Activated gamma-delta T cell treated with anti-CD3 and anti-CD28 coated beads, Interleukin-2, amount 50 U/mL, for 16 hours (primary cell): Measurements from ENCODE around the gene C3orf70.

Experiments used
- DNase-seq: peaks from one replicate; pipeline ENCODE4 v3.0.0-alpha.2; 2020; ENCODE audit warnings: low read depth

C3orf70 gene, protein sequence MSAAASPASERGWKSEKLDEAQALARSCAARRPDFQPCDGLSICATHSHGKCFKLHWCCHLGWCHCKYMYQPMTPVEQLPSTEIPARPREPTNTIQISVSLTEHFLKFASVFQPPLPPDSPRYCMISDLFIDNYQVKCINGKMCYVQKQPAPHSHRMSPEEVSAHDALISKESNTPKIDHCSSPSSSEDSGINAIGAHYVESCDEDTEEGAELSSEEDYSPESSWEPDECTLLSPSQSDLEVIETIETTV

DNA sequence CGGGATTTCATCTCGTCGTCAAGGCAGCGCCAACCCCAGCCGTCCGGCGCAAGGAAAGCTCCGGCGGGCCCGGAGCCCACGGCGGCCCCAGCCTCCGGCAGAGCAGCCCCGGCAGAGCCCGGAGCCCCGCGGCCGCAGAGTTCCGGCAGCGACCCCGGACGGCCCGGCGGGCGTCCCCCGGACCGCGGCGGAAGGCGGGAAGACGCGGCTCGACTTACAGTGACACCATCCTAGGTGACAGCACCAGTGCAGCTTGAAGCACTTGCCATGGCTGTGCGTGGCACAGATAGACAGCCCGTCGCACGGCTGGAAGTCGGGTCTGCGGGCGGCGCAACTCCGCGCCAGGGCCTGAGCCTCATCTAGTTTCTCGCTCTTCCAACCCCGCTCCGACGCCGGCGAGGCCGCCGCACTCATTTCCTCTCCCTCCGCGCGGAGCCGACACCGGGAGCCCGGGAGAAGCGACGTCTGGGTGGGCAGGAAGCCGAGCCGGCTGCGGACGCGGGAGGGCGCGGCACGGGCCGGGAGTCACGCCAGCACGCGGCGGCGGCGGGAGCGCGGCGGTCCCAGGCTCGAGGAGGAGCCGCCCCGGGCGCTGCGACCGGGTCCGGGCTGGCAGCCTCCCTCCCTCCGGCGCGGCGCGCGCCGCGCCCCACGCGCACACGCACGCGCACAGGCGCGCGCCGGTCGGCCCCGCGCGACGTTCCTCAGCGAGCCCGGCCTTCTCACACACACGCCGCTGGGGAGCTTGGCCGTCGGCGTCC, at the start of gene C3orf70:
C3orf70 (minus strand) TSS at position 651 of the 761 bp plus-strand sequence; CDS start at position 414, 237 bp downstream.
- DNase-seq = no peak

DNA sequence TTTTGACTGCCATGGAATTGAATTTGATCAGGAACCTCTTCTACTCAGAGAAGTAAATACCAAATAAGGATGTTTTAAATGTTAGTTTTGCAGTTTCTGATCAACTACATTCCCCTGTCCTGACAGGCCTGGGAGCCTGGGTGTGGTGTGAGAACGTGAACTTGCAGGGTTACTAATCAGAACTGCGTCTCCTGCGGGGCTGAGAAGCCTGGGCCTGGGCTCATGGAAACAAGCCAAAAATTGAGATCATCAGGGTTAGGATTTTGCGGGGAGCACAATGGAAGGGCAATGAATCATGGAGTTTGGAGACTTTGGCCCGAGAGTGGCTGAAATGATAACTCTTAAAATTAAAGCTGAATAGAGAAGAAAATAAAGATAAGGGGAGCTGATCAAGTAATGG, 47.8 kb upstream of the C3orf70 start:
- DNase-seq = no peak

DNA sequence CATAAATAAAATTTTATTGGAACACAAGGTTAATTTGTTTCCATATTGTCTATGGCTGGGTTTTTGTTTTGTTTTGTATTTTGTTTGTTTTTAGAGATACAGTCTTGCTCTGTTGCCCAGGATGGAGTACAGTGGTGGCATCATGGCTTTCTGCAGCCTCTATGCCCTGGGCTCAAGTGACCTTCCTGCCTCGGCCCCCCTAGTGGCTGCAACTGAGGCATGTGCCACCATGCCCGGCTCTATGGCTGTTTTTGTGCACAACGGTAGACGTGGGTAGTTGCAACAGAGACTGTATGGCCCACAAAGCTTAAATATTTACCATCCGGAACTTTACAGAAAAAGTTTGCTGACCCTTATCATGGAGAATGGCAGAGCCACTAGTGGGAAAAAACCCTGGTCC, 46.8 kb upstream of the C3orf70 start:
- no peak for DNase-seq

DNA sequence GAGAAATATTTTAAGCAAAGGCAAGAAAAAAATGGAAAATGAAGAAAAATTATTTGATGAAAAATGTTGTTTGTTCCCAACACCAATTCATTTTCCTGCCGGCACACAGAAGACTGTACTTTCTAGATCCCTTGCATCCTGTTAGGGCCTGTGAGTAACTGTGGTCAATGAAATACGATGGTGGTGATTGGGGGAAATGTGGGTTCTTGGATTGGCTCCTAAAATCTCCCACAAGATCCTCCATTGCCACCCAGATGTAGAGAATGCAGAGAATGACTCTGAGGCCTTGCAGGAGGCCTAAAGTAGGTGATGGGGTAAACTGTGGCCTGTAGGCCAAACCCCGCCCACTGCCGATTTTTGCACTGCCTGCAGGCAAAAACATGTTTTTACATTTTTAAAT, 46.3 kb upstream of the C3orf70 start:
- no peak for DNase-seq

DNA sequence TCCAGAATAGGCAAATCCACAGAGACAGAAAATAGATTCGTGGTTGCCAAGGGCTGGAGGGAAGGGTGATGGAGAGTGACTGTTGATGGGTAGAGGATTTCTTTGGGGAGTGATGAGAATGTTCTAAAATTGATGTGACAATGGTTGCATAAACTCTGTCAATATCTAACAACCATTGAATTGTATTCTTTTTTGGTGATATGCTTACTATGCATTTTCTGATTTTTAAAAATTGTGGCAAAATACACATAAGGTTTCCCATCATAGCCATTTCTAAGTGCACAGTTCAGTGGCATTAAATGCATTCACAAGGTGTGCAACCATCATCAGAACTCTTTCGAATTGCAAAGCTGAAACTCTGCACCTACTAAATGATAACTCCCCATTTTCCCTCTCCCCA, 44.2 kb upstream of the C3orf70 start:
- no peak for DNase-seq

DNA sequence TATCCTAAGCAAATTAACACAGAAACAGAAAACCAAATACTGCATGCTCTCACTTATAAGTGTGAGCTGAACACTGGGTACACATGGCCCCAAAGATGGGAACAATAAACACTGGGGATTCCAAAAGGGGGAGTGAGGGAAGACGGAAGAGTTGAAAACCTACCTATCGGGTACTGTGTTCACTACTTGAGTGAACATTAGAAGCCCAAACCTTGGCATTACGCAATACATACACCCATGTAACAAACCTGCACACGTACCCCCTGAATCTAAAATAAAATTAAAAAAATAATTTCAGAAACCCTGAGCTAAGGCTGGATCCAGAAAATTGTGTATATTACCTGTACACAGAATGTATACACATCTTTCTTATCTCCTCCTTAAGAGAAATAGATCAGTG, 42.8 kb upstream of the C3orf70 start:
- no peak for DNase-seq

DNA sequence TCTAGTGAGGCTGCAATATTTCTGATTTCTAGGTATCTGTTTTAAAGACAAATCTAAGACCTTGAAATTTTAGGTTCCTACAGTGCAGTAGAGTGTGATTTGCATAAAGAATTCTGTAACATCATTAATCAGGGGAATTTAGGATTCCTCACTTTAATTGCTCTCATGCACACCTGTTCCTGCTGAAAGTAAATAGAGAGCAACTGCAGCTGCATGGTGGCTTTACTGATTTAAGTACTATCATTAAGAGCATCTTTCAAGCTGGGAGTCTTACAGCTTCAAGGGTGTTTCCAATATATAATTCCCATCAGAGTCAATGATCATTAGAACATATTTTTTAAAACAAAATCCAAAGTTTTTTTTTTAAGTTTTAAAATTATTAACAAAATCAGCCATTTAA, 36.0 kb upstream of the C3orf70 start:
- no peak for DNase-seq

DNA sequence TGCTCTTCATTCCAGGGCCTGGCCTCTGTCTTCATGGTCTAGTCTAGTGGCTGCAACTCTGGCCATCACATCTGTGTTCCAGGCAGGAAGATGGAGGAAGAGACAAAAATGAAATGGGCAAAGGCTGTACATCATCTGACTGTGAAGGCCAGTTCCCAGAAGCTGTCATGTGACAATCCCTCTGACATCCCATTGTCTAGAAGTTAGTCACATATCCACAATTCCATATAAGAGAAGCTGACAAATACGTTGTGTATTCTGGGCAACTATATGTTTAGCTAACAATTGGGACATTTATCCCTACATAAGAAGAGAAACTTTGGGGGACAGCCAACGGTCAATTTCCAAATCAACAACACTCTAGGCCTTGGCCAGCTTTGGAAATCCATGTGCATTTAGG, 34.5 kb upstream of the C3orf70 start:
- DNase-seq = no peak

DNA sequence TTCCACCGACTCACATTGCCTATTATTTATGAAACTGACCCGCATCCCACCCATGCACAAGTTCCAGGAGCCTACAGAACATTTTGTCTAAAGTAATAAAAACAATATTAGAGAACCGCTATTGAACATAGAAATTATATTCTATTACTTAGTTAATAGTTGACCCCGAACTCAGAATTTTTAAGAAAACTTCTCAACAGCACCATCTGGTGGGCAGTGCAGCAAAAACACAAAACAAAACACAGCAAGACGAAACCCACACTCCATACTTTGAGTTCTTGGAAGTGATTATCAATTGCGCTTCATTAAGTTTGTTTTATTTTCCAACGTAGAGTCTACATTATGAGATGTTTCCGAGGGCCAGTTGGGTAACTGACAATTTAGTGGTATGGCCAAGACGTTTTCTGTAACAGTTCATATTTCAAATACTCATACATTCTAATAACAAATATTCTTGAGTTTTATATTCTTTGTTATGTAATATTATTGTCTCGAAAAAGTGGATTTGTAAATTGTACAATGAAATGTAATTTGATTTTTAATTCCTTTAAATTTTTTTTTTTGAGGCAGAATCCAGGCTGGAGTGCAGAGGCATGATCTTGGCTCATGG, 24.0 kb upstream of the C3orf70 start:
- DNase-seq = no peak

DNA sequence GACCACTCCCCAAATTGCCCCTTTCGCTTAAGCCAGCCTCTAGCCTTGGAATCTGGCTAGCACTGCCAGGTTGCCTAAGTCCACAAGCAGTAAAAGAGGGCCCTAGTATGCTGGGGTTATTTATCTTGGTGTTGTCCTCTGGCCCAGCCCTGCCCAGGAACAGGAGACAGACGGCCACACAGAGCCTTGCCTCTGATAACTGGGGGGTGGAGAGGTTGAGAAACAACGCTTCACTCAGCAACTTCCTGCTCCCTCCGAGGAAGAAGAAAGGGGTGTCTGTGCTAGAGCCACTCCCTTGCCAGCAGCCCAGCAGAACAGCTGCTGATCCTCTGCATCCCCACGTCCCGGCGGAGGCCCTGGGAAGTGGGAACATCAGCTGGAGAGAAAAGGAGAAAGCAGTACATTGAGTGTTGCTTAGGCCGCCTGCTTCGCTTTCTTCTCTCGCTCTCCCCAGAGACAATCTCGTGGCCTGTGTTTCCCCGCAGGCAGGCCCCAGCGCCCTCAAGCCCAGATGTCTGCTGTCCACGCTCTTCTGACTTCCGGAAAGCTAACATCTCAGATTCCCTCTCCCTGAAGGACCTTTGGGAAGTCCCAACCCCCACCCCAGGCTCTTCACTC, 22.6 kb upstream of the C3orf70 start:
- no peak for DNase-seq

DNA sequence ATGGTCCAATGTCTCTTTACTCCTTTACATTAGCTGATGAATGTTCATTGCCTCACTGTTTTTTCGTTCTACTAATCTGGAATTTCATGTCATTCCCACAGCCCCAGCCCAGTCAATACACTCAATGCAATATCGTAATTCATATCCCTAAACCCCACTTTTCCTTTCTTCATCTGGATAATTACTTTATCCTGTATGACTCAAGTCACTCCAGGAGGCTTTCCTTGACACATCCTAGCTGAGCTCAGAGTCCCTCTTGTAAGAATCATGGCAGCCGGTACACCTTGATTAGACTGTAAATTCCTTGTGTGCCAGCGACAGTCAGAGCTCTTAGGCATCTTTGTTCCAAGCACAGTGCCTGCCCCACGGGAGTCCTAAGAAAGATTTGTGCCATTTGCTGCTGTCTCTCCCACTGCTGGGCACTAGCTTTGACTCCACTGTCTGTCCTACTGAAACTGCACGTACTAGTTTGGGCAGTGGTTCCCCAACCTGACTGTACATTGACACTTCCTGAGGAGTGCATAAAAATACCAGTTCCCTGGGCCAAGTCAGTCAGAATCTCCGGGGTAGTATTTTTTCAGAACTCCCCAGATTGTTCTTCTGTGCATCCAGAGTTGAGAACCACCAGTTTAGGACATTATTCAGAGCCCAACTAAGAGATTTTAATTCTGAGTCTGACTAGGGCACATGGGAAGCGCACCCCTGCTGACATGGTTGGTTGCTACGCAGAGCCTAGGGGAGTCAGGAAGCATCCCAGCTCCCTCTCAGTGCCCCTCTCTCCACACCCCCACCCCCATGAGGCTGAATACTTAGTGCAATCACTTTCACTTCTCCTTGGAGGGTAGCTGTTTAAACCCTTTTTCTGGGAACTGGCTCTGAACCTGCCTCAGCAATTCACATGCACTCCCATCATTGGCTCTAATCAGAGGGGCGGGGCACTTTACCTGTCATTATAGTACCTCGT, 19.5 kb upstream of the C3orf70 start:
- no peak for DNase-seq

DNA sequence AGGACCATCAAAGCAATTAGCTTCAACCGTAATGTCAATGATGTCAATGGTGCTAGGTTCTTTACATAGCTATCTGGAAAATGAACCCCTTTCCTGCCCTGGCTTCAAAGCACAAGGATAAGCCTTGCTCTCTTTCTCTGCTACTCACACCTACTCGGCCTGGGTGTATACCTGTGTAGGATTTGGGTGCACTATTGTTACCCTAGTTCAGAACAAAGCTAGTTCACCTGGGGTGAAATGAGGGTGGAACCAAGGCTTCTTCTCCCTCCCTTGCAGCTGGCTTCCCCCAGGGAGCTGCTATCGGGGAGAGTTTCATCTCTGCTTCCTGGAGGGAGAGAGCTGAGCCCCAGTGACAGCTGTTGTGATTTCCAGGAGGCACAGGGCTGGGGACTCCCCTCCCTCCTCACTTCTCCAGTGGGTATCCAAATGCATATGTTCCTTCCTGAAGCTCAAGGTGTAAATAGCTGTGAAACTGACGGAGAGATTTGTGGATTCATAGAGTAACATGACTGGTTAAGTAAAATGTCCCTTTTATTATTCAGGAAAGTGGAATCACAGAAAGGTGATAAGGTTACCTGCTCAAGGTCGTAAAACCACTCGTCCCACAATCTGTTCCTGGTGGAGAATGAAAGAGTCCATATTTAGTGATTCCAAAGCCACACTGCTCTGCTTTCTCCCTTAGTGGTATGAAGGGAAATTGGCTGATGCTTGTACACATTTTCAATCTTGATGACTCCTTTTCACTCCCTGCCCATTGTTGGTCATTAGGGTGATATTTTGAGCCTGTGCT, 11.8 kb upstream of the C3orf70 start:
- no peak for DNase-seq

DNA sequence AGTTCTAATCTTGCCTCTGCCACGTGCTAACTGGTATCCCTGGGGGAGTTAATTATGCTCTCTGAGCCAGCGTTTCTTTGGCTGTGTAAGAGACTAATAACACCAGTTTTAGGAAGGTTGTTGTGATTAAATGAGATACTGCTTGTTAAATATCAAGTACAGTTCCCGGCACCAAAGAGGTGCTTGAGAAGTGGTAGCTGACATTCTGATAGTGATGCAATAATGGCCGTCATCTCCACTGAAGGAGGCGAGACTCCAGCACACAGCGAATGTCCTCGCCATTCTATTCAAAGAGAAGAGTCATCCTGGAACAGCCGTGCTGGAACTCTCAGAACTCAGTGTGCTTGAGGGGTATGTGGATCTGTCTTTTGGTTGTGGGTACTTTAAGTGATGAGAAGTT, 9.8 kb upstream of the C3orf70 start:
- no peak for DNase-seq

DNA sequence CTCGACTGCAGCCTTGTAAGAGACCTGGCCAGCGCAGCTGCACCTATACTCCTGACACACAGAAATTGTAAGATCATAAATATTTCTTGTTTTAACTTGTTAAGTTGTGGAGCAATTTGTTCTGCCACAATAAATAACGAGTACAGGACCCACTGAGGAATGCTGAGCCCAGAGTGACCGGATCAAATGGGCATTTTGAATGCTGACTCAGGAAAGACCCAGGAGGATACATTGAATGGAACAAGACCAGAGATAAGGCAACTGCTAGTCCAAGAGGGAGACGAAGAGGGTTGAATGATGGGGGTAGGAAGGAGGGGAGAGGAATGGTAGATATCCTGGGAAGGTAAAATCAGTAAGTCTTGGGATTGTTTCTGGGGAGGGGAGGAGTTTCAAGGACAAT, 8.9 kb upstream of the C3orf70 start:
- no peak for DNase-seq

DNA sequence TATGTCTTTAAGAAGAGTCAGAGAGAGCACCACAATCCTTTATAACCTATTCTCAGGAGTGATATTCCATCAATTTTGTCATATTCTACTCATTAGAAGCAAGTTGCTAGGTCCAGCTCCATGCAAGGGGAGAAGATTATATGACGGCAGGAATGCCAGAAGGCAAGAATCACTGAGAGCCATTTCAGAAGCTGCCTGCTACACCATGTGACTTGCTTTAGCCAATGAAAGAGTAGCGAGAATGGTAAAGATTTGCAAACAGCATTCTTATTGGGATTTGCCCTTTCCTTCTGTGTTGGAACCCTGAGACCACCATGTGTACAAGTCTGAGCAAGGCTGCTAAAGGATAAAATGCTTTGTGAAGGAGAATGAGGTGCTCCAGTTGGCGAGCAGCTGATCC, 4.5 kb upstream of the C3orf70 start:
- no peak for DNase-seq

DNA sequence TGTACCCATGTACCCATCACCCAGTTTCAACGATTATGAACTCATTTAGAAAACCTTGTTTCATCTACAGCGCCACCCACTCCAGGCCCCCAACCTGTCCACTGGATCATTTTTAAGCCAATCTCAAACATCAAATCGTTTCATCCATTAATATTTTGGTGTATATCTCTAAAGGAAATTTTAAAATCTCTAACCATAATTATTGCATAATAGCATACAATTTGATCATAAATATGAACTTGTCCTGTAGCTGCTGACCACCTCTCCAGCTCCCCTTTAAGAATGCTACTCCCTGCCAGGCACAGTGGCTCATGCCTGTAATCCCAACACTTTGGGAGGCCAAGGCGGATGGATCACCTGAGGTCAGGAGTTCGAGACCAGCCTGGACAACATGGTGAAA, 2.8 kb upstream of the C3orf70 start:
- no peak for DNase-seq

DNA sequence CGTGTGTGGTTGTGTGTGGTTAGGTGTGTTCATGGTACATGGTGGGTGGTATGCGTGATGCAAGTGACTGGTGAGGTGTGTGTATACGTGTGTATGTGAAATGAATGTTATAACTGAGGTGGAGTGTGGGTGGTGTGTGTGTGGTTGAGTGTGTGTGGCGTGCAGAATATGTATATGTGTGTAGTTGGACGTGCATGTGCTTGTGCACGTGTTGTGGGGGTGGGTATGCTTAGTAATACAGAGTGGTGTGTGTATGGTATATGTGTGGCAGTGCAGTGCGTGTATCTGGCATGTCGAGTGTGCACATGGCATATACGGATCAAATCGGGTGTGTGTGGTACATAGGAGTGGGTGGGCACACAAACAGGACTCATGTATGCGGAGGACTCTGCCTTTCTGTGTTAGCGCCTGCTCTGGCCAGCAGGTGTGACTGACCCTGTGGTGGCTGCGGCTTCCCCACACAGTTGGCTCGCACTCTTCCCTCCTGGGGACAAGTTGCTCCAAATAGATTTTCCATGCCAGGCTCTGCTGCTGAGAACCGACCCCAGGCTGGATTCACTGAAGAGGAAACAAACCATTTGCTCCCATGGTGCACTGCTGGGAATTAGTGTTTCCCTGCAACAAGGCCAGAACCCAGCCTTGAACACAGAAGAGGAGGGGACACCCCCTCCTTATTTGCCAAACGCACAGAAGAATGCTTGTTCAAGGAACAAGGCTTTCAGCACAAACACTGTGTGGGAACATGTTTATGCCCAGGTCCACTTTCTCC, 1.2 kb upstream of the C3orf70 start:
- no peak for DNase-seq

DNA sequence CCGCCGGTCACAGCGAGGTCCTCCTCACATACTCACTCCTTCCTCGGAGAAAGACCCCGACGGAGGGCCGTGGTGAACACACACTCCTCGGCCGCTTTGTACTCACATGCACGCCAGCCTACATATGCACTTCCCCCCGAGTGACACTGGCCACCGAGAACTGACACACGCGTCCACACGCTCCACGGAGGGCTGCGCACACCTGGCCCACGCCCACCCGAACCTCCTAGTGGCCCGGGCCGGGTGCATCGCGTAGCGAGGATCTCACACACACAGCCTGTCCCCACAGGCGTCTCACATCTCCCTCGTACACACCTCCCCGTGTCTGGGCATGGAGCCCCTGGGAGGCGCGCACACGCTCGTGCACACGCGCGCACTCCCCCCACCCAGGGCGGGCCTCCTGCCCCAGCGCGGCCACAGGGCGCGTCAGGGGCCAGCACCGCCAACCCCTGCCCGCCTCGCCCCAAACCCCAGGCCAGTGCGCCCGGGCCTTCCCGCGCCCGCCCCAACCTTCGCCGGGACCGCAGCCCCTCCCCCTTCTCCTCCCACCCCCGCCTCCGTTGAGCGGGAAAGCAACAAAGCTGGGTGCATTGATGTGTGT, 411 bp upstream of the C3orf70 start:
- DNase-seq = no peak

DNA sequence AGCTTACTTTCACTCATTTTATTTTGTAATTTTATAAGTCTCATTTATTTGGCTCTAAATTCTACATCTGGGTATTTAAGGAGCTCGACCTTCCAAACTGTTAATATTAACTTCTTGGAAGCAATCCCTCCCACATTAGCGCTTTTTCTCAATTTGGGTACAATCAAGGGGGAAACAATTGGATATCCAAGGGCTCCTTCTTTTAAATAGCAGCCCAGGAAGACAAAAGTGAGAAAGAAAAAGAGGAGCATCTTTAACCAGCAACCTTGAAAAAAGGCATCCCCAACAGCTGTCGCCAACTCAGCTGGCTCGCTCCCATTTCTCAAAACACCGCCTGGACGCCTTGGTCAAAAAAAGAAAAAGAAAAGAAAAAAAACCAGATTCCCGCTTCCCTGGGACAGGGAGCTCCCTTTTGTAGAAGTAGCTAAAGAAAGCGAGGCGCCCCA, 873 bp downstream of the C3orf70 start:
- DNase-seq = no peak
